ENCODE data around the gene RANBP1.

- TF ChIP-seq SP1 (IDR thresholded peaks at IDR 0.05) (no peak), LEF1 (IDR thresholded peaks at IDR 0.05; ENCODE audit: borderline replicate concordance) (no peak), TARDBP (IDR thresholded peaks at IDR 0.05) (no peak), ELF4 (IDR thresholded peaks at IDR 0.05) (no peak), FOXA1 (IDR thresholded peaks at IDR 0.05) (no peak), ZNF384 (IDR thresholded peaks at IDR 0.05) (no peak), PKNOX1 (IDR thresholded peaks at IDR 0.05) (no peak), FOXK2 (IDR thresholded peaks at IDR 0.05) (no peak), FOXM1 (IDR thresholded peaks at IDR 0.05; ENCODE audit: borderline replicate concordance) (no peak), HDGF (IDR thresholded peaks at IDR 0.05; ENCODE audit: borderline replicate concordance) (0 out of 2 replicates have a peak, but pooled peaks have one; percentile 66), SUZ12 (IDR thresholded peaks at IDR 0.05) (no peak), BHLHE40 (IDR thresholded peaks at IDR 0.05; ENCODE audit: borderline replicate concordance) (no peak), CTBP1 (IDR thresholded peaks at IDR 0.05; ENCODE audit: borderline replicate concordance) (no peak), NFRKB (IDR thresholded peaks at IDR 0.05) (no peak)
Measured at GRCh38 chr22:20084547-20085413, 31.1 kb upstream of the RANBP1 start.

Data from HEK293T (cell line).